GM19240 (cell line): ENCODE data around the gene CA4.
"Not testable (repeated sequence)": the region's sequence is repeated elsewhere in the genome, so short reads cannot be mapped to it uniquely, and the experiment has no call there.

Experiments
- DNase-seq: peaks from one replicate; pipeline ENCODE4 v3.0.0; 2011; ENCODE audit warnings: low spot score; ENCODE audit not compliant: insufficient read length

CA4 gene

GRCh38 chr17:60171753-60172079, 21.9 kb downstream of the CA4 start:
- DNase-seq, result no peak

- DNase-seq, result no peak
These were observed 23.6 kb downstream of the CA4 start for GRCh38 chr17:60173304-60173819.

GRCh38 chr17:60174035-60174434, 24.3 kb downstream of the CA4 start:
- DNase-seq, result no peak

- not testable (repeated sequence) for DNase-seq
These were observed 25.0 kb downstream of the CA4 start for GRCh38 chr17:60174767-60175166.

GRCh38 chr17:60176763-60177162, 27.0 kb downstream of the CA4 start:
- DNase-seq, result not testable (repeated sequence)

- not testable (repeated sequence) for DNase-seq
These were observed 28.4 kb downstream of the CA4 start for GRCh38 chr17:60178180-60178579.

- DNase-seq, result not testable (repeated sequence)
These were observed 30.6 kb downstream of the CA4 start for GRCh38 chr17:60180380-60180779.

GRCh38 chr17:60186372-60186771, 36.6 kb downstream of the CA4 start:
- DNase-seq, result not testable (repeated sequence)

- DNase-seq, result not testable (repeated sequence)
These were observed 37.3 kb downstream of the CA4 start for GRCh38 chr17:60186846-60187745.

GRCh38 chr17:60188759-60189158, 39.0 kb downstream of the CA4 start:
- no peak for DNase-seq

- not testable (repeated sequence) for DNase-seq
These were observed 40.3 kb downstream of the CA4 start for GRCh38 chr17:60190032-60190431.

- DNase-seq, result not testable (repeated sequence)
These were observed 43.3 kb downstream of the CA4 start for GRCh38 chr17:60193032-60193431.

GRCh38 chr17:60193482-60193881, 43.7 kb downstream of the CA4 start:
- no peak for DNase-seq

- not testable (repeated sequence) for DNase-seq
These were observed 44.4 kb downstream of the CA4 start for GRCh38 chr17:60194141-60194540.

- not testable (repeated sequence) for DNase-seq
These were observed 48.9 kb downstream of the CA4 start for GRCh38 chr17:60198630-60199029.

GRCh38 chr17:60205782-60206181, 56.0 kb downstream of the CA4 start:
- DNase-seq, result not testable (repeated sequence)

GRCh38 chr17:60208302-60208701, 58.5 kb downstream of the CA4 start:
- DNase-seq, result not testable (repeated sequence)
